IMR-90 (cell line): ENCODE data around the gene PGBD1. TPM values are rescaled to one million over a fixed set of nuclear protein-coding genes. Genes with fewer than 3 reads are reported as not detected.

ENCODE experiments used
- ATAC-seq: fragments of 200-7000 bp; cut with Tn5 transposase; 2 replicates; pipeline ENCODE4 v1.9.1; 2020; ENCODE audit warnings: low read depth, mild to moderate bottlenecking, moderate library complexity
- BruUV-seq: library from RNA; stranded (reverse); fragments of 400-500 nt; replicated peaks from 2 replicates; lab custom pipeline; 2021; lab: Mats Ljungman, UMichigan
- CTCF ChIA-PET: fragments of 300-600 bp; formaldehyde crosslinking; extraction: SDS; loops from one replicate; lab custom pipeline; 2021; ENCODE audit warnings: antibody characterized with exemption; lab: Yijun Ruan, JAX
- POLR2A ChIA-PET: fragments of 300-600 bp; sonication (Branson Sonifier 250); formaldehyde crosslinking; loops from one replicate; lab custom pipeline; 2022; ENCODE audit warnings: antibody characterized with exemption; ENCODE audit not compliant: unreplicated experiment; lab: Charles Lee
- DNase-seq: peaks from one replicate; pipeline ENCODE4 v3.0.0; 2013
- H2AFZ ChIP-seq: replicated peaks from 2 replicates; pipeline ENCODE3; 2013; ENCODE audit warnings: low read length, mild to moderate bottlenecking; ENCODE audit not compliant: poor library complexity
- H2AK5ac ChIP-seq: 2 replicates; pipeline ENCODE4 v1.6.1; 2013; ENCODE audit warnings: low read depth, low read length, inconsistent platforms
- H2AK9ac ChIP-seq: replicated peaks from 2 replicates; pipeline ENCODE3; 2013; ENCODE audit warnings: mild to moderate bottlenecking, low read depth, low read length, moderate library complexity; ENCODE audit not compliant: poor library complexity
- H2BK120ac ChIP-seq: 2 replicates; pipeline ENCODE4 v1.6.1; 2013; ENCODE audit warnings: low read depth, low read length, inconsistent platforms
- H2BK15ac ChIP-seq: 3 replicates; pipeline ENCODE4 v1.6.1; 2013; ENCODE audit warnings: low read depth, low read length, inconsistent platforms
- H2BK20ac ChIP-seq: 2 replicates; pipeline ENCODE4 v1.6.1; 2013; ENCODE audit warnings: low read depth, mild to moderate bottlenecking, inconsistent platforms, low read length, moderate library complexity
- H2BK5ac ChIP-seq: 2 replicates; pipeline ENCODE4 v1.6.1; 2013; ENCODE audit warnings: mild to moderate bottlenecking, low read depth, low read length, inconsistent platforms; ENCODE audit not compliant: poor library complexity, severe bottlenecking
- H3K14ac ChIP-seq: replicated peaks from 2 replicates; pipeline ENCODE4 v1.6.1; 2013; ENCODE audit warnings: low read depth, low read length, inconsistent platforms
- H3K18ac ChIP-seq: 2 replicates; pipeline ENCODE4 v1.6.1; 2013; ENCODE audit warnings: low read depth, low read length, control low read depth
- H3K23ac ChIP-seq: 2 replicates; pipeline ENCODE4 v1.6.1; 2013; ENCODE audit warnings: low read depth, low read length, inconsistent platforms
- H3K27ac ChIP-seq: 2 replicates; pipeline ENCODE4 v1.5.1; 2013; ENCODE audit warnings: mild to moderate bottlenecking, control low read depth, low read length; ENCODE audit not compliant: insufficient read depth
- H3K27me3 ChIP-seq: 2 replicates; pipeline ENCODE4 v1.6.1; 2013; ENCODE audit warnings: low read length; ENCODE audit not compliant: control insufficient read depth, insufficient read depth
- H3K36me3 ChIP-seq: 2 replicates; pipeline ENCODE4 v1.6.1; 2013; ENCODE audit warnings: low read length, mixed read lengths; ENCODE audit not compliant: control insufficient read depth, insufficient read depth
- H3K4ac ChIP-seq: 2 replicates; pipeline ENCODE4 v1.6.1; 2013; ENCODE audit warnings: low read depth, low read length, inconsistent platforms
- H3K4me1 ChIP-seq: 2 replicates; pipeline ENCODE4 v1.6.1; 2013; ENCODE audit warnings: low read length, mixed read lengths; ENCODE audit not compliant: control insufficient read depth, insufficient read depth
- H3K4me2 ChIP-seq: 2 replicates; pipeline ENCODE4 v1.6.1; 2013; ENCODE audit warnings: low read depth, mild to moderate bottlenecking, control low read depth, low read length, moderate library complexity
- H3K4me3 ChIP-seq: 2 replicates; pipeline ENCODE4 v1.5.1; 2013; ENCODE audit warnings: low read depth, mild to moderate bottlenecking, control low read depth, low read length, moderate library complexity; ENCODE audit not compliant: insufficient read depth
- H3K56ac ChIP-seq: 2 replicates; pipeline ENCODE4 v1.6.1; 2013; ENCODE audit warnings: low read length, inconsistent platforms; ENCODE audit not compliant: insufficient read depth; ENCODE audit errors: extremely low read depth
- H3K79me1 ChIP-seq, 2 experiments: 2 replicates each; pipeline ENCODE4 v1.6.1; 2013; ENCODE audit warnings: low read length in 2 of 2, inconsistent platforms in 1 of 2, low read depth in 1 of 2
- H3K9ac ChIP-seq: 2 replicates; pipeline ENCODE4 v1.6.1; 2013; ENCODE audit warnings: low read depth, low read length, control low read depth
- H3K9me1 ChIP-seq: 2 replicates; pipeline ENCODE4 v1.6.1; 2013; ENCODE audit warnings: low read length, inconsistent platforms; ENCODE audit not compliant: insufficient read depth
- H3K9me3 ChIP-seq: 2 replicates; pipeline ENCODE4 v1.6.1; 2013; ENCODE audit warnings: low read length; ENCODE audit not compliant: control insufficient read depth, insufficient read depth
- H4K20me1 ChIP-seq: 2 replicates; pipeline ENCODE4 v1.6.1; 2013; ENCODE audit warnings: low read length, inconsistent platforms; ENCODE audit not compliant: insufficient read depth
- H4K5ac ChIP-seq: 2 replicates; pipeline ENCODE4 v1.6.1; 2013; ENCODE audit warnings: mild to moderate bottlenecking, low read depth, low read length, control low read depth
- H4K8ac ChIP-seq, 2 experiments: 2 replicates each; pipeline ENCODE4 v1.6.1; 2013; ENCODE audit warnings: low read depth in 2 of 2, low read length in 2 of 2, control low read depth in 1 of 2, inconsistent platforms in 1 of 2
- H4K91ac ChIP-seq: 2 replicates; pipeline ENCODE4 v1.6.1; 2013; ENCODE audit warnings: low read depth, low read length, inconsistent platforms; ENCODE audit not compliant: insufficient read depth
- BHLHE40 ChIP-seq: fragments of 150-350 bp; IDR thresholded peaks from 2 replicates; pipeline ENCODE4 v1.6.1; 2016; ENCODE audit warnings: mild to moderate bottlenecking, low read depth, low read length
- CTCF ChIP-seq: conservative IDR thresholded peaks from 2 replicates; pipeline ENCODE4 v1.5.1; 2012; ENCODE audit warnings: mild to moderate bottlenecking, low read depth, low read length, improper control_type of control experiment
- MAZ ChIP-seq: IDR thresholded peaks from 2 replicates; pipeline ENCODE4 v1.6.1; 2012; ENCODE audit warnings: low read depth, mild to moderate bottlenecking, low read length, improper control_type of control experiment, moderate library complexity, borderline replicate concordance
- MXI1 ChIP-seq: IDR thresholded peaks from 2 replicates; pipeline ENCODE4 v1.6.1; 2012; ENCODE audit warnings: low read depth, mild to moderate bottlenecking, low read length, moderate library complexity, borderline replicate concordance
- WGBS, 2 experiments: methylation state at CpG; one replicate each; pipeline versions ENCODE4 v1.1.5 to v1.1.7; 2013; ENCODE audit warnings: missing lambda C conversion rate in 2 of 2; ENCODE audit not compliant: insufficient read length in 1 of 2; ENCODE audit errors: extremely low coverage in 2 of 2; 5-methylcytosine and 5-hydroxymethylcytosine counted together
- dilution Hi-C: fragments of 300-500 bp; cut with HindIII; formaldehyde crosslinking; loops from one replicate; pipeline ENCODE4 v1.14.3; 2018; ENCODE audit warnings: low sequenced_read_pairs; ENCODE audit not compliant: unreplicated experiment
- in situ Hi-C: fragments of 300-500 bp; cut with MboI; formaldehyde crosslinking; loops from 3 replicates; pipeline ENCODE4 v1.14.3; 2019; ENCODE audit warnings: low sequenced_read_pairs, inconsistent platforms, mixed read lengths
- intact Hi-C: fragments of 100-400 bp; cut with micrococcal nuclease; formaldehyde crosslinking; loops from 2 replicates; pipeline ENCODE4 v1.10.0; 2022
- polyA plus RNA-seq, 3 experiments: library from polyadenylated mRNA; depleted of rRNA; stranded (reverse); fragments of >200 nt; gene quantifications; 2 replicates each; pipeline ENCODE4 v1.2.3, GENCODE V29; 2012; ENCODE audit warnings: low replicate concordance in 1 of 3
- total RNA-seq: library from RNA; depleted of rRNA; stranded (reverse); fragments of >200 nt; gene quantifications from 2 replicates; pipeline ENCODE4 v1.2.3, GENCODE V29; 2012

Gene PGBD1
- total and polyA plus RNA-seq, 2 of the 4 experiments (the other 2 are of a cell fraction), result 3.9 to 6.3 TPM

GRCh38 chr6:28349892-28350737 is 68.7 kb downstream of the PGBD1 start, which contains the start of gene ZKSCAN3:
Gene ZKSCAN3, plus strand, starts transcription at chr6:28349947. Its CDS starts 9,640 bp downstream, at chr6:28359587.
- POLR2A ChIA-PET, result interaction anchor here (0.6 kb wide), 1 partner anchor 98 kb away, joined by 3 read pairs; the partner anchor contains the start of gene ZKSCAN4
- DNase-seq, result peak; percentile 73

More at GRCh38 chr6:28349892-28350737, 68.7 kb downstream of the PGBD1 start, which contains the start of gene ZKSCAN3:
- Histone ChIP-seq H3K36me3 (no peaks in the 10 kb centered on the region), H3K56ac (peak within 1 kb of the TSS; percentile 93), H4K91ac (peak within 1 kb of the TSS; percentile 79), H2AFZ (peak within 1 kb of the TSS; percentile 100), H2BK120ac (peak within 1 kb of the TSS; percentile 83), H3K27me3 (peaks cover 15% of the 10 kb centered on the region), H2AK5ac (peak within 1 kb of the TSS; percentile 88), H2AK9ac (peak within 1 kb of the TSS; percentile 98), H3K4me3 (peak within 1 kb of the TSS; percentile 99), H4K5ac (peak within 1 kb of the TSS; percentile 94), H3K9ac (peak within 1 kb of the TSS; percentile 99), H3K9me1 (peaks cover 8% of the 10 kb centered on the region; the same call in 1 of the 2 replicates), H3K14ac (peak within 1 kb of the TSS; percentile 96), H4K20me1 (no peaks in the 10 kb centered on the region), H2BK15ac (0 out of 3 replicates have a peak within 1 kb of the TSS, but pooled peaks have one; percentile 12), H3K18ac (peak within 1 kb of the TSS; percentile 78), H3K4ac (peak within 1 kb of the TSS; percentile 93), H2BK20ac (no peak within 1 kb of the TSS), H3K9me3 (no peaks in the 10 kb centered on the region), H4K8ac (peak within 1 kb of the TSS; percentile 90 to 97), H3K23ac (peak within 1 kb of the TSS; percentile 95), H3K4me1 (peaks cover 5% of the 10 kb centered on the region), H2BK5ac (peak within 1 kb of the TSS; percentile 83), H3K79me1 (peaks cover 26 to 38% of the 10 kb centered on the region in 2 experiments), H3K27ac (peak within 1 kb of the TSS; percentile 96), H3K4me2 (peak within 1 kb of the TSS; percentile 98)
- dilution Hi-C loops (no loop called here), intact Hi-C loops (loop anchor here (1.0 kb wide), 1 partner anchor 14 kb away; the partner anchor contains the start of gene ZSCAN31), in situ Hi-C loops (no loop called here)
- WGBS, 2 experiments, result 0% methylated on average over 4 of the region's 30 CpGs; no CpG with 5 or more reads in 1 of the 2 experiments
- TF ChIP-seq MXI1 (no peak), BHLHE40 (no peak), CTCF (no peak), MAZ (peak; percentile 26; the same call in 1 of the 2 replicates)
- BruUV-seq, result TSS peak; percentile 48
- CTCF ChIA-PET, result interaction anchor here (1.0 kb wide), 1 partner anchor 33 kb away, joined by 3 read pairs; no protein-coding TSS in a partner anchor
- peak; percentile 100 for ATAC-seq
